ENCODE results near the gene ABCA9.

DNA sequence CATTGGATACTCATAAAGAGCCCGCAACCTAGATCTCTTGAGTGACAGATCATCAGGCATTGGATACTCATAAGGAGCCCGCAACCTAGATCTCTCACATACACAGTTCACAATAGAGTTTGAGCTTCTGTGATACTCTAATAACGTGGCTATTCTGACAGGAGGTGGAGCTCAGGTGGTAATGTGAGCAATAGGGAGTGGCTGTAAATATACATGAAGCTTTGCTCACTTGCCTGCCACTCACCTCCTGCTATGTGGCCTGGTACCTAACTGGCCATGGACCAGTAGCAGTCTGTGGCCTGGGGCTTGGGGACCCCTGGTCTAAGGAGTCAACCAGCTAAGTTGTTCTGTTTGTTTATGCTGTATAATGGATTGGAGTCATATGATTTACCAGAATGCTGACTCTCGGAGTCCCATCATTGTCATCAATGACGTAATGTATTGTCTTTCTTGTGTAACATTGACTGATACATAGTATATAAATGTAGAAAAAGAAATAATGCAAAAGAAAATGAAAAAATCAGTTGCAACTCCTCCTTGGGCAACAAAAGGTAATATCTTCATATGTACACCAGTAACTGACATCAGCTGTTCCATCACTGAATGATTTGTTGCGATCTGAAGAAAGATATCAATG is 17.5 kb downstream of the ABCA9 start:
- TF ChIP-seq, protein P1, sequence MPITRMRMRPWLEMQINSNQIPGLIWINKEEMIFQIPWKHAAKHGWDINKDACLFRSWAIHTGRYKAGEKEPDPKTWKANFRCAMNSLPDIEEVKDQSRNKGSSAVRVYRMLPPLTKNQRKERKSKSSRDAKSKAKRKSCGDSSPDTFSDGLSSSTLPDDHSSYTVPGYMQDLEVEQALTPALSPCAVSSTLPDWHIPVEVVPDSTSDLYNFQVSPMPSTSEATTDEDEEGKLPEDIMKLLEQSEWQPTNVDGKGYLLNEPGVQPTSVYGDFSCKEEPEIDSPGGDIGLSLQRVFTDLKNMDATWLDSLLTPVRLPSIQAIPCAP (CRISPR knock-in tag; IDR thresholded peaks at IDR 0.05; ENCODE audit: low read depth) = no peak
- TF ChIP-seq, protein P2, sequence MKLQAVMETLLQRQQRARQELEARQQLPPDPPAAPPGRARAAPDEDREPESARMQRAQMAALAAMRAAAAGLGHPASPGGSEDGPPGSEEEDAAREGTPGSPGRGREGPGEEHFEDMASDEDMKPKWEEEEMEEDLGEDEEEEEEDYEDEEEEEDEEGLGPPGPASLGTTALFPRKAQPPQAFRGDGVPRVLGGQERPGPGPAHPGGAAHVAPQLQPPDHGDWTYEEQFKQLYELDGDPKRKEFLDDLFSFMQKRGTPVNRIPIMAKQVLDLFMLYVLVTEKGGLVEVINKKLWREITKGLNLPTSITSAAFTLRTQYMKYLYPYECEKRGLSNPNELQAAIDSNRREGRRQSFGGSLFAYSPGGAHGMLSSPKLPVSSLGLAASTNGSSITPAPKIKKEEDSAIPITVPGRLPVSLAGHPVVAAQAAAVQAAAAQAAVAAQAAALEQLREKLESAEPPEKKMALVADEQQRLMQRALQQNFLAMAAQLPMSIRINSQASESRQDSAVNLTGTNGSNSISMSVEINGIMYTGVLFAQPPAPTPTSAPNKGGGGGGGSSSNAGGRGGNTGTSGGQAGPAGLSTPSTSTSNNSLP (IDR thresholded peaks at IDR 0.05; ENCODE audit: low read depth, low read length) = no peak
- TF ChIP-seq NR1H2 (CRISPR knock-in tag; IDR thresholded peaks at IDR 0.05; ENCODE audit: borderline replicate concordance, low read depth) (no peak), ASH2L (IDR thresholded peaks at IDR 0.05; ENCODE audit: insufficient read length, low read depth, low read length) (no peak), GABPA (IDR thresholded peaks at IDR 0.05; ENCODE audit: low read depth, low read length) (no peak), GABPA (CRISPR knock-in tag; IDR thresholded peaks at IDR 0.05; ENCODE audit: low read depth) (no peak), CREB1 (IDR thresholded peaks at IDR 0.05) (no peak), CREB1 (CRISPR knock-in tag; IDR thresholded peaks at IDR 0.05) (no peak), PAWR (CRISPR knock-in tag; IDR thresholded peaks at IDR 0.05; ENCODE audit: borderline replicate concordance) (no peak), HNRNPLL (IDR thresholded peaks at IDR 0.05; ENCODE audit: low read depth, low read length, poor library complexity, severe bottlenecking) (no peak)
- TF ChIP-seq, protein P3, sequence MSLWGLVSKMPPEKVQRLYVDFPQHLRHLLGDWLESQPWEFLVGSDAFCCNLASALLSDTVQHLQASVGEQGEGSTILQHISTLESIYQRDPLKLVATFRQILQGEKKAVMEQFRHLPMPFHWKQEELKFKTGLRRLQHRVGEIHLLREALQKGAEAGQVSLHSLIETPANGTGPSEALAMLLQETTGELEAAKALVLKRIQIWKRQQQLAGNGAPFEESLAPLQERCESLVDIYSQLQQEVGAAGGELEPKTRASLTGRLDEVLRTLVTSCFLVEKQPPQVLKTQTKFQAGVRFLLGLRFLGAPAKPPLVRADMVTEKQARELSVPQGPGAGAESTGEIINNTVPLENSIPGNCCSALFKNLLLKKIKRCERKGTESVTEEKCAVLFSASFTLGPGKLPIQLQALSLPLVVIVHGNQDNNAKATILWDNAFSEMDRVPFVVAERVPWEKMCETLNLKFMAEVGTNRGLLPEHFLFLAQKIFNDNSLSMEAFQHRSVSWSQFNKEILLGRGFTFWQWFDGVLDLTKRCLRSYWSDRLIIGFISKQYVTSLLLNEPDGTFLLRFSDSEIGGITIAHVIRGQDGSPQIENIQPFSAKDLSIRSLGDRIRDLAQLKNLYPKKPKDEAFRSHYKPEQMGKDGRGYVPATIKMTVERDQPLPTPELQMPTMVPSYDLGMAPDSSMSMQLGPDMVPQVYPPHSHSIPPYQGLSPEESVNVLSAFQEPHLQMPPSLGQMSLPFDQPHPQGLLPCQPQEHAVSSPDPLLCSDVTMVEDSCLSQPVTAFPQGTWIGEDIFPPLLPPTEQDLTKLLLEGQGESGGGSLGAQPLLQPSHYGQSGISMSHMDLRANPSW (CRISPR knock-in tag; IDR thresholded peaks at IDR 0.05; ENCODE audit: borderline replicate concordance) = no peak
